NCI-H2227 (cell line): ENCODE measurements around the gene KIAA0930.
A peak's percentile ranks its signal among the peaks of the same experiment; 100 is the strongest.

Source experiments
- DNase-seq: peaks from one replicate; lab custom pipeline; 2025; ENCODE audit not compliant: unreplicated experiment; lab: John Stamatoyannopoulos, UW

The KIAA0930 gene

DNA sequence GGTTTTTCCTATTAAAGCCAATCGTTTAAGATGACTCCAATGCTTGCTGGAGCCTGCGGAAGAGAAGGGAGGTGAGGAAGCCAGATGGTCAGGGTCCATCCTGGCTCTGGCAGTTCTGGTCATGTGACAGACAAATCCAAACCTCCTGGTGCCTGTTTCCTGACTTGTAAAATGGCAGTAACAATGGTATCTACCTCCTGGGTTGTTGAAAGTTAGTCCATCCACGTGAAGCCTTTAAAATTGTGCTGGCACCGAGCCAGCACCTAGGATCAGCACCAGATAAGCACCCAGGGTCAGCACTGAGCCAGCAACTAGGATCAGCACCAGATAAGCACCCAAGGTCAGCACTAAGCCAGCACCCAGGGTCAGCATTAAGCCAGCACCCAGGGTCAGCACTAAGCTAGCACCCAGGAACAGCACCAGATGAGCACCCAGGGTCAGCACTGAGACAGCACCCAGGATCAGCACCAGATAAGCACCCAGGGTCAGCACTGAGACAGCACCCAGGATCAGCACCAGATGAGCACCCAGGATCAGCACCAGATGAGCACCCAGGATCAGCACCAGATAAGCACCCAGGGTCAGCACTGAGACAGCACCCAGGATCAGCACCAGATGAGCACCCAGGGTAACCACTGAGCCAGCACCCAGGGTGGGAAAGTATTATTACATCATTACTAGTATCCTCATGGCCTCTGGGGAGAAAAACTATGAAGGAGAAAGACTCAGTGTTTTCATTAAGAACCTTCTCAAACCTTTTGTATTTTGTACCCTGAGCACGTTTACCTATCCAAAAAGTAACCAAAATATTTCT lies 17.2 kb downstream of the KIAA0930 start:
- DNase-seq = no peak

DNA sequence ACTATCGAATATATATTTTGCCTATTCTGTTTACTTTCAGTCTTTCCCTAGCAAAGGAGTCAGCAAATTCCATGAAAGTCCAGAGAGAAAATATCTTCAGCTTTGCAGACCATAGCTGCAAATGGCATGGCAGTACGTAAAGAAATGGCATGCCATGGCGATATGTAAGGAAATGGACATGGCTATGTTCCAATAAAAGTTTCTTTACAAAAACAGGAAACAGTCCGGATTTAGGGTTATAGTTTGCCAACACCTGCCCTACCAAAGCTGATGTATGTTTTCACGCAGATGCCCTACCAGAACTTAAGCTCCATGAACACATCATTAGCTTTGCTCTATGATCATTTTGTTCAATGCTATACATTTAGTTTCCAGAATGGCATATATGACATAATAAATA lies 19.5 kb downstream of the KIAA0930 start:
- DNase-seq = no peak

DNA sequence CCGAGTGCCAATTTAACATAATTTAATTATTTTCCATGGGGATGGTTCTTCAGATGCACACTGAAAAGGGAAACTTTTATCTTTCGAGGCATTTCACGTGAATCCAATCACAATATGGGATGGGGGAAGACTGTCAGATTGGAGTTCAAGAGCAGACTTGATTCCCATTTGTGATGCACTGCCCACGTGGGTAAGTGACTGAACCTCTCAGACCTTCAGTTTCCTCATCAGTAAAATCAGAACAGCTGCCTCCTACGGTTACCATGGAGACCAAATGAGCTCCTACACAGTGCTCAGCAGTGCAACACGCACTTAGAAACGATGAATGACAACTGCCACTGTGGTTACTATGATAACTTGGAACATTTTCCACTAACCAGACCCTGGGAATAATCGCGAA lies 21.7 kb downstream of the KIAA0930 start:
- no peak for DNase-seq

DNA sequence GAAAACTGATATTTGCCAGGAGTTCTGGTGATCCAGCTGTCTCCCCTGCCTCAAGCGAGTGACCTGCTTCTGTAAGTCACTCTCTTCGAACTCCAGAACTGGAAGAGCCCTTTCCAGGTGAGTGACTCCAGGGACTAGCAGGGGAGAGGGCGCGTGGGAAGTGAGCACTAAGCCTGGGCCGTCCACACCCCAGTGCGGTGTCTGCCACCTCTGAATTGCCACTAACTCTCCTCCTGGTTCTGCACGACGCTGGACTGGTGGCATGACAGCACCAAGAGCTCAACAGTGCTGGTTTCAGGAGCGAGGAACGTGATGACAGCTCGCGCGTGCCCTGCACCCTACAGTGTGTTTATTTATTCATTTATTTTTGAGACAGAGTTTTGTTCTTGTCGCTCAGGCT lies 22.9 kb downstream of the KIAA0930 start:
- DNase-seq = no peak

DNA sequence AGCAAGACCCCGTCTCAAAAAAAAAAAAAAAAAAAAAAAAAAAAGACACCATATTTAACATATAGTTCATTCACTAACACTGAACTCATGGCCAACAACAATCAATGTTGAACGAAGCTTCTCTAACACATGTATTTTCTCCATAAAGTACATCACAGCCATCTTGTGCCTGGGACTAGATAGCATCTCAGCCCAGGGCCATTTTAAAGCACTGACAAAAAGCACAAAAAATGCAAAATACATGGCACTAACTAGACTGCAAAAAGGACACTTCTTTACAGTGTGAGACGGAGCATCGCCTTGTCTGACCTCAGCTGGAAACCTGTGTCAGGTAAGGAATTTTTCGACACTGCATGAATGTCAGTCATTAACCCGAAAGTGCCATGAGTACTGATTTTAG lies 23.3 kb downstream of the KIAA0930 start:
- no peak for DNase-seq

DNA sequence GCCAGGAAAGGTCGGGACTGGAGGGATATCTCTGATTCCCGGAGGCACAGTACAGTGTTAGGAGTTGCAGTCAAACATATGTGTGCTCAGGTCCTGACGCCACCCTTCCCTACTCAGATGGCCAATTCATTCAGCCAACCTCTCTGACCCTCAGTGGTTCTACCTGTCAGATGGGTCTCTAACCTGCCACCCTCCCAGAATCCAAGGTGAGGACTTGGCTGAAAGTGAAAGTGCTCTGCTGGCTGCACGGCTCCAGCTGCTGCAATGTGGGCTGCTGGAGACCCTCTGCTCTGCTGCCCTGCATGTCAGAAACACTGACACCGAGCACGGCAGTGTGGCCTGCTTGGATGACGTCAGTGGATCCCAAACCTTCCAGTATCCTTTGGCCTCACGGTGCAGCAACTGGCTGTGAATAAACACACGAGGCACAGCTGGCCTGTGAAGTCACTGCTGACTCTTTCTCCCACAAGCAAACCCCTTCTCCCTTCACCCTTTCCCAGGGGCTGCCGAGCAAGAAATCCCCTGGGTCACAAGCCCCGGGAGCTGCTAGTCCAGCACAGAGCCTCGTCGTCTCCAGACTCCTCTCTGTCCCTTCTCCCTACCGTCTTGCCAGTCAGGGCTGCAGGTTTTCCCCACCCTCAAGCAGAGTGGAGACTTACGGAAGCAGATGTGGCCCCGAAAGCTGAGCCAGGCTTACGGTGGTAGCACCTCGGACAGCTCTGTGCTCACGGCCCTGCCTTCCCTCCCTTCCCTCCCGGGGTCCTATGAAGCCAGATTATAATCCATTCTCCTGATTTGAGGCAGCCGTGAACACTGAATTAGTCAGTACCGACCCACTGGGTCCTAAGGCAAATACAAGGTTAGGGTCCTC lies 24.3 kb downstream of the KIAA0930 start:
- no peak for DNase-seq

DNA sequence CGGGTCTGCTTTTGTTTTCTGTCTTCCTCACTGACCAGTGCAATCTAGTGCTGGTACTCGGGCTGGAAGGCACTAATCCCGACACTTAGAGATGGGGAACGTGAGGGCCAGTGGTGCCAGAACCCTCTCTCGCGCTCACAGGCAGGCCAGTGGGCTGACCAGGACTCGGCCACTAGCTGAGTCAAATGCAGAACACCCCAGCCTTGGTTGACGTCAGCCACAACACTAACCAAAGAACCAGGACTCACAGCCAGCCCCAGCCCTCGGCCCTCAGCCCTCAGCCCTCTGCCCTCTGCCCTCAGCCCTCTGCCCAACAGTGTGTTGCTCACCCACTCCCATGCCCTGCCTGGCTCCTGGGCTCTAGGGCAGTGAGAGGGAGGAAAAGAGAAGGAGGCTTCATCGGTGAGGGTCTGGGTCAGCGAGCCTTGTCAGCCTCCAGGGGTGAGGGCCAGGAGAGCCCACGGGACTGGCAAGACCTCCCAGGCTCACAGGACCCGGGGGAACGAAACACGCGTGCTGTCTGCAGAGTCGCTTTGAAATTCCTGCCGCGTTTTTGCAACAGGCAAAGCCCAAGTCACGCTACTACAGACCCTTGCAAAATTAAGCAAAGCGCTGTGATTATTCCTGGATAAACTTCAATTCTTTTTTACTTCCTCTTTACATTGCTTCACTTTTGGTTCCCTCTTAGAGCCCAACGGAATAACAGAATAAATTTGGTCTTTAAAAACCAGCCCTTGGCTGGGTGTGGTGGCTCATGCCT lies 27.5 kb downstream of the KIAA0930 start:
- DNase-seq = no peak

DNA sequence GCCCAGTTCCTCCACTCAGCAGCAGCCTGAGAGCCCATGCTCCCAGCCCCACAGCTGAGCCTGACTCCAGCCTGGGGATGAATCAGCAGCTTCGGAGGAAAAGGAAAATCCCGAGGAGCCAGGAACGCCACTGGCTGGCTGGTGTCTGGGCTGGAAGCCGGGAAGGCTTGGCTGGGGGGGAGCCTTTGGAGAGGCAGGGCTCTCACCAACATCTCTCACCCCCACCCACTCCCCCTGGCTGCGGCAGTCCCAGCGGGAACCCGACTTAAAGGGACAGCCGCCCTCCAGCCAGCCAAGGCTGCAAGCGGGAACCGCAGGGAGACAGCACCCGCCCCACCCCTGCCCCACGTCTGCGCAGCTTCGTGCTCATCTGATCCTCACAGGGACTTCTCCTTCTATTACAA lies 28.4 kb downstream of the KIAA0930 start:
- DNase-seq = peak; percentile 41

DNA sequence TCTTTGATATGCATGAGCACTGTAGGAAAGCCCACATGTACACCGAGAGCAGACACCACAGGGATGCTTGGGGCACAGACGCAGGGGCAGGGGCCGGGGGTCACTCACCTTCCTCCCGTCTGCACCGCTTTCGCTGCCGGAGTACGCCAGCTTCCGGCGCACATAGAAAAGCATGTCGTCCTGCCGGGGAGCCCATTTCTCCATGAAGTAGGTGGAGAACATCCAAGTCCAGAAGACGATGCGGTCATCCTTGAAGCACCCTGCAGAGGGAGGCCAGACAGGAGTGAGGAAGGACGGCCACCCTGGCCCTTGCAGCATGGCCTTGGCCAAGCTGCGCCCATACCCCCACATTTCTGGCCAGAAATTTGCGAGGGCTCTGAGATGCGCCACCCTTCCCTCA lies 28.8 kb downstream of the KIAA0930 start:
- no peak for DNase-seq

DNA sequence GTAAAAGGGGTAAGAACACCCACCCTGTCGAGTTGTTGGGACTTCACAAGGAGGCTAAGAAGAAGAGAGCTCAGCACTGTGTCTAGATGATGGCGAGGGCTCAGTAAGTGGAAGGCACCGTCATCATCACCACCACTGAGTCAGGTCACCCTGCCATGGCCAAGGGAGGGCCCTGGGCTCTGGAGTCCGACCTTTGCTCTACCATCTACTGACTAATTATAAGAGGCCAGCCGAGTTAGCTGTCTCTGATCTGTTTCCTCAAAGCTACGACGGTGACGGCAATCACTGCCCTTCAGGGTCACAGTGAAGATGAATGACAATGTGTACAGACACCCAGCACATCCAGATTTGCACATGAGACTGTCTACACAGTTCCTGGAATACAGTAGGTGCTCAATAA lies 29.3 kb downstream of the KIAA0930 start:
- DNase-seq = no peak

DNA sequence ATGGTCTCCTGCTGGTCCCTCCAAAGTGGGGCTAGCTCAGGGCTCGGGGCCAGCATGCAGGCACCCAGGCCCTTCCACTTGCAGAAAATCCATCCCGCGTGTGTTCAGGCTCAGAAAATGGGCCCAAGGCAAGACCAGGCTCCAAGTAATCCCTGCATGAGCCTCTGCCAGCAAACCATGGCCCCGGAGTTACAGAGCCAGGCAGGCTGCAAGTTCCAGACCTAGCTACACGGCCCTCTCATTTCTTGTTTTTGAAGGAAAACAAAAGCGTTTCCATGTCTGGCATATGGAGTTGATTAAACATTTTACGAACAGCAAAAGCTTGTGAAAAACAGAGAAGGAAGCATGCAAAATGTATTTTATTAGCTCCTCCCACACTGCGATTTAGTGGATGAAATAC lies 29.7 kb downstream of the KIAA0930 start:
- no peak for DNase-seq

DNA sequence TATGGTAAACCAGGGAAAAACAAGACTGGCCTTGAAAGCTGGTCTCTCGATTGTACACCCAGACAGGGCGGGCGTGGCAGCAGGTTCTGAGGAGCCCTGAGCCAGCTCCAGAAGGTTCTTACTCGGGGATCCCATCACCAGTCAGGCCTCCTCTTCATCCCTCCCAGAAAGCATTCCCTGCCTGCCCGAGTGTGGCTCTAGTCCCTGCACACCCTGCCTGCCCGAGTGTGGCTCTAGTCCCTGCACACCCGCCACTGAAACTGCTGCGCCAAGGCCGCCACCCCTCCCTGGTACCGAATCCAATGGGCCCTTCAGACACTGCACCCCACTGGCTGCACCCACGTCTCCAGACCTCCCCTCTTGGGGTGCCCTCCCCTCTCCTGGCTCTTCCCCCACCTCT lies 30.1 kb downstream of the KIAA0930 start:
- DNase-seq = no peak

DNA sequence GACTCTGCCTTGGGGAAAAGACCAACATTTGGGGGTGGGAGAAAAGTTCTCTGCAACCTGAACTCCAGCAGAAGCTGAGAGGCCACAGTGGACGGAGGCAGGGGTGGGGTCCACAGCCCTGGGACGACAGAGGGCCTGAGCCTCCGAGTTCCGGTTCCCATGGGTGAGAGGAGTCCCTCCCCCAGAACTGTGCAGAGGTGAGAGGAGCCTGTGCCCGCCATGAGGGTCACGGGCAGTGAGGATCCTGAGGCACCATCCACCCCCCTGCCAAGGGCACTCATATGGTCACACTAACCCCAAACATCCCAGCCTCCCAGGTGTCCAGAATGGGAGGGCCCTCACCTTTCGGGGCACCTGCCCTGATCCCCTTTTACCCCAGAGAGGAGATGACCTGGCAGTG lies 30.5 kb downstream of the KIAA0930 start:
- no peak for DNase-seq

DNA sequence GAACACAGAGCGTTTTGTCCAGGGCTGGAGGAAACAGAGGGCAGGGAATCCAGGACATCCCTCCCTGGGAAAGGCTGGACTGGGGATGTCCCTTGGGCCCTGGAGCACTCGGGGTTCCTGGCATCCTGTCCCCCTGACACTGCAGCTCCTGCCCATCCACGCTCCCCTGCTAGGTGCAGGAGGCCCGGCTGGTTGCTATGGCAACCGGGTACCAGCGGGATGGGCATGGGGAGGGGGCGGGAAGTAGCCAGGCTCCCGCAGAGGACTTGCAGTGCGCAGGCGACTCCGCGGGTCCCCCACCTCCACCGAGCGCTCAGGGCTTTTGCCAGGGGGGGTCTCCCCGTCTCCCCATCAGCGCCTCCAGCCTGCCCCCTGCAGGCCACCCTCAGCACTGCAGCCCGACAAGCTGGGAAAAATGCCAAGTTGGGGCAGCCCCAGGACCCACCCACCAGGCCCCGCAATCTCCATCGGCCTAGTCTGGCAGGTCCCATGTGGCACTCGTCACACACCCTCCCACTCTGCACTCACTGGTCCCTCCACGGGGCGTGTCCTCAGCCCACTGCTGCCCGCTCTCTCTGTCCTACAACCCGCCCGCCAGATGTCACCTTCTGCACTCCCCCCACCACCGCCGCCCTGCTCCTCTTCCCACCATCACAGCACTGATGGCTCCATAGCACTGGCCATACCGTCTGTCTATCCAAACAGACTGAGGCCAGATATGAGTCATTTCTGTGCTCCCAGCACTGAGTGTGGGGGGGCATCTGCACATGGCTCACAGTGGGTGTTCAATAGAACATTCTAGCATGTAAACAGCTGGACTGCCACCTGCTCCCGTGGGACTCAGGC lies 31.5 kb downstream of the KIAA0930 start:
- peak; percentile 76 for DNase-seq

DNA sequence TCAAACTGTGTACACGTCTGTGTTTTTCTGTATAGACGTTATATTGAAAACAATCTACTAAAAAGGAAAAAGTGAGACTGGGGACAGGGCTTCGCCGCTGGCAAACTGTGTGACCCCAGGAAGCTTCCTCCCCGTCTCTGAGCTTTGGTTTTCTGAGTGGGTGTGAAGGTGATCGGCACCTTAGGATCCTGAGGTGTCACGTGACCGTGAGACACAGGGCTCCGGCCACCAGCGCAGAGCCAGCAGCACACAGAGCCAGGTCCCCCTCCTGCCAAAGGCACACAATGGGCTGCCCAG lies 32.0 kb downstream of the KIAA0930 start:
- DNase-seq = no peak

DNA sequence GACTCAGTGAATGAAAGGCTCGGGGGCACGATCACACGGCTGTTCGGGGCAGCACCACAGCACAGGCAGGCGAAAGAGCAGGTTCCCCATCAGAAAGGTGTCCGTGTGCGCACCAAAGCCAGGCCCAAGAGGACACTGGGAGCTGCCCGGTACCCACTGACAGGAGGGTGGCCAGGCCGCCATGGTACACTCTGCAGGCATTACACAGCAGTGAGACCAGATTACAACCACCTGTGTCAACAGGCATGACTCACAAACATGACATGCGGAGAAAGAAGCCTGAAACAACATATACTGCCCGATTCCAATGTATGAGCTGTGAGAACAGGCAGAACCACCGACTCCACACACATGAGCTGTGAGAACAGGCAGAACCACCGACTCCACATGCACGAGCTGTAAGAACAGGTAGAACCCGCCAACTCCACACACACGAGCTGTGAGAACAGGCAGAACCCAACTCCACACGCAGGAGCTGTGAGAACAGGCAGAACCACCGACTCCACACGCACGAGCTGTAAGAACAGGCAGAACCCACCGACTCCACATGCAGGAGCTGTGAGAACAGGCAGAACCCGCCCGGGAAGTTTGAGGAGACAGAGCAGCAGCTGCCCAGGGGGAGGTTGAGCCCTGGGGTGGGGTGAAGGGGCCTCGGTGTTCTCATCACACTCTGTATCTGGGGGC lies 32.6 kb downstream of the KIAA0930 start:
- no peak for DNase-seq

DNA sequence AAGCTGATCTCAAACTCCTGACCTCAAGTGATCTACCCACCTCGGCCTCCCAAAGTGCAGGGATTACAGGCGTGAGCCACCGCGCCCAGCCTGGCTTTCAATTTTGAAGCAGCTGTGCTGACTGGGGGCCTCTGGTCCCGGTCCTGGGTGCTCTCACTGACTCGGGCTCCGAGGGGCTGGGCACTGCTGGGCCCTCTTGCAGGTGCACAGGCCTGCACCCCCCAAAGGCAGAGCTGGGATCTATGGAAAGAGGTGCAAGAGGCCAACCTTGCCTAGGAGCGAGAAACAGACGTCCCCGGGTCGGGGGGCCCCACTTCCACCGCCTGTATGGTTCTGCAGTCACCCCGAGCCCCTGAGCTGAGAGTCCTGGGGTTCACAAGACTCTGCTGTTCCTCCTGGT lies 33.2 kb downstream of the KIAA0930 start:
- no peak for DNase-seq

DNA sequence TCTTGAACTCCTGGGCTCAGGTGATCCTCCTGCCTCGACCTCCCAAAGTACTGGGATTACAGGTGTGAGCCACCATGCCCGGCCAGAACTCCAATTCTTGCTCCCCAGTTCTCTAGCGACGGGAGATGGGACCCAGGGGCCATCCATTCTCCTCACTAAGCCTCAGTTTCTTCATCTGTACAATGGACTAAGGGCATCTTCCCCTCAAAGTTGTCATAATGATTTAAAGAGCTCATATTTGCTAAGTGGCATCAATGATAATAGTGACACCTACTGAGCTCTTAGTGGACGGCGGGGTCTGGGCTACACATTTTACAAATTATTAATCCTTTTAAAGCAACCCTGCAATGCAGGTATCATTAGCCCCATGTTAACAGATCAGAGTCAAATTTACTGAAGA lies 34.5 kb downstream of the KIAA0930 start:
- DNase-seq = no peak

DNA sequence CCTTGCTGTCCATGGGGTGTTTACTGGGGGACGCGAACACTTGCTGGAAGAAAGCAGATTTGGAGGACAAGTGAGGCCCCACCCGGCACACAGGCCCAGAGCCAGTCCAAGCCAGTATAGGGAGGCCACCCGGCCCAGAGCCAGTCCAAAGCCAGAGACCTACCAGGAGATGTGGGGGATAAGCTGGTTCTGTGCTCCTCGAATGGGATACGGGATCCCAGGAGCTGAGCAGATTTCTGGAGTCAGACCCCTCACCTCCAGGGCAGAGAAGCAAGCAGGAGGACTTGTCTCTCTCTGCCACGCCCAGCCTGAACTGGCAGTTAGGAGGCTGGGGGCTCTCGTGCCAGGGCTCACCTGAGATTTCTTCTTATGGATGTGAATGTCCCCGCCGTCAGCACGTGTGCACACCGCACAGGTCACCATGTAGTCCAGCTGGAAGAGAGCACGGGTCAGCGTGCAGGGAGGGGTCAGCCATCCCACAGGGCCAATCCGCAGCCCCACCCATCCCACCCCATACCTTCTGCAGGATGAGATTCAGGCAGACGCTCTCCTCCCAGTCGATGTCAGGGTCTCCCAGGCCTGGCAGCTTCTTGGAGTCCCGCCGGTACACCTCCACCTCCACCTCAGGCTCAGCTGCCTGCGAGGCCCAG lies 35.3 kb downstream of the KIAA0930 start:
- no peak for DNase-seq

DNA sequence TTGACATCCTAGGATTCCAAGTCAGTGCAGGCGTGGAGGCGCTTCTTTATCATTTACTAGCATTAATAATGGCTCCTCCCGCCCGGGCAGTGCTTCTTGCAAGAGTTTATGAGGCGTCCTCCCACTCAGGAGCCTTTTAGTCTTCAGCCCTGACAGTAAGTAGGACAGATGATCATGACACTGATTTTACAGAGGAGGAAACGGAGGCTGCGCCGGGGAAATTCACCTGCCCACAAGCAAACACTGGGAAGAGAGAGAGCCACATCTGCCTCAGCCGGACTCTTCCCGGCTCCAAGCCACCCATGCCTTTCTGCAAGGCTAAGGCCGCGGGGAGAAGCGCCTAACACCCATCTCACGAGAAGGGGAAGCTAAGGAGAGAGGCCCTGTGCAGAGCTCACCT lies 35.9 kb downstream of the KIAA0930 start:
- DNase-seq = no peak
